WTC11 (cell line): ENCODE results near the gene KLRD1. TPM values are rescaled to one million over a fixed set of nuclear protein-coding genes. Genes with fewer than 3 reads are reported as not detected.
A peak's percentile ranks its signal among the peaks of the same experiment; 100 is the strongest.
"Not testable (repeated sequence)": the region's sequence is repeated elsewhere in the genome, so short reads cannot be mapped to it uniquely, and the experiment has no call there.

Source experiments
- ATAC-seq: fragments of 200-7000 bp; cut with Tn5 transposase; 2 replicates; pipeline ENCODE4 v1.10.0; 2021; ENCODE audit warnings: mild to moderate bottlenecking, moderate library complexity
- CTCF ChIA-PET: fragments of 300-600 bp; sonication (Branson Sonifier 250); formaldehyde crosslinking; loops from one replicate; lab custom pipeline; 2021; ENCODE audit warnings: antibody characterized with exemption; lab: Charles Lee
- POLR2A ChIA-PET: fragments of 350-600 bp; sonication (Branson Sonifier 250); formaldehyde crosslinking; loops from one replicate; lab custom pipeline; 2021; ENCODE audit warnings: antibody characterized with exemption; lab: Charles Lee
- DNase-seq: peaks from one replicate; pipeline ENCODE4 v3.0.0; 2021; ENCODE audit warnings: low spot score
- H3K27ac Mint-ChIP-seq: 2 replicates; pipeline ENCODE4 v1.8.0; 2021; ENCODE audit warnings: mixed read lengths
- H3K27me3 Mint-ChIP-seq: 2 replicates; pipeline ENCODE4 v1.8.0; 2021; ENCODE audit warnings: low read depth, mild to moderate bottlenecking, moderate library complexity, mixed read lengths
- H3K36me3 Mint-ChIP-seq: 2 replicates; pipeline ENCODE4 v1.8.0; 2021; ENCODE audit warnings: mixed read lengths
- H3K4me1 Mint-ChIP-seq: 2 replicates; pipeline ENCODE4 v1.8.0; 2022; ENCODE audit warnings: mixed read lengths
- H3K4me3 Mint-ChIP-seq: 2 replicates; pipeline ENCODE4 v1.8.0; 2021; ENCODE audit warnings: mild to moderate bottlenecking, moderate library complexity, mixed read lengths
- H3K9me3 Mint-ChIP-seq: 2 replicates; pipeline ENCODE4 v1.8.0; 2021; ENCODE audit warnings: mixed read lengths
- CREM ChIP-seq: sonication (generic); formaldehyde crosslinking; IDR thresholded peaks from 2 replicates; pipeline ENCODE4 v1.8.1; 2022; ENCODE audit warnings: mild to moderate bottlenecking, missing genetic modification reagents, moderate library complexity
- ESRRA ChIP-seq: sonication (generic); formaldehyde crosslinking; IDR thresholded peaks from 2 replicates; pipeline ENCODE4 v1.8.1; 2022; ENCODE audit warnings: mild to moderate bottlenecking, missing genetic modification reagents, borderline replicate concordance
- ETV6 ChIP-seq: sonication (generic); formaldehyde crosslinking; IDR thresholded peaks from 2 replicates; pipeline ENCODE4 v1.8.1; 2022; ENCODE audit warnings: mild to moderate bottlenecking, missing genetic modification reagents
- GRHL2 ChIP-seq: fragments of 250-450 bp; sonication (Bioruptor Pico); IDR thresholded peaks from 2 replicates; pipeline ENCODE4 v1.8.0; 2022; ENCODE audit warnings: mild to moderate bottlenecking, moderate library complexity; ENCODE audit not compliant: insufficient replicate concordance, severe bottlenecking
- NFYB ChIP-seq: sonication (generic); formaldehyde crosslinking; conservative IDR thresholded peaks from 2 replicates; pipeline ENCODE4 v1.8.0; 2022; ENCODE audit warnings: low read depth, missing genetic modification reagents
- NR2C2 ChIP-seq: sonication (generic); formaldehyde crosslinking; IDR thresholded peaks from 2 replicates; pipeline ENCODE4 v1.8.0; 2022; ENCODE audit warnings: mild to moderate bottlenecking, missing genetic modification reagents
- RORB ChIP-seq: fragments of 250-450 bp; sonication (Bioruptor Pico); IDR thresholded peaks from 2 replicates; pipeline ENCODE4 v1.9.0; 2021; ENCODE audit warnings: mild to moderate bottlenecking
- TEAD4 ChIP-seq: sonication (generic); formaldehyde crosslinking; IDR thresholded peaks from 2 replicates; pipeline ENCODE4 v1.8.0; 2022; ENCODE audit warnings: mild to moderate bottlenecking, missing genetic modification reagents
- ZBTB21 ChIP-seq: sonication (generic); formaldehyde crosslinking; IDR thresholded peaks from 2 replicates; pipeline ENCODE4 v1.8.1; 2023; ENCODE audit warnings: mild to moderate bottlenecking, missing genetic modification reagents, borderline replicate concordance
- total RNA-seq: library from RNA; stranded (reverse); gene quantifications from 3 replicates; pipeline ENCODE4 v1.2.3, GENCODE V29; 2021
- TF ChIP-seq, protein P1 (sequence below): sonication (generic); formaldehyde crosslinking; IDR thresholded peaks from 2 replicates; pipeline ENCODE4 v1.8.1; 2023; ENCODE audit warnings: mild to moderate bottlenecking, missing genetic modification reagents
- TF ChIP-seq, protein P2 (sequence below): sonication (generic); formaldehyde crosslinking; IDR thresholded peaks from 2 replicates; pipeline ENCODE4 v1.8.0; 2022; ENCODE audit warnings: missing genetic modification reagents
- TF ChIP-seq, protein P3 (sequence below): fragments of 250-450 bp; sonication (Bioruptor Pico); IDR thresholded peaks from 2 replicates; pipeline ENCODE4 v1.9.0; 2021; ENCODE audit warnings: mild to moderate bottlenecking, borderline replicate concordance

KLRD1 gene
- total RNA-seq, 1 experiment from 2014 or later = 0.55 TPM

DNA sequence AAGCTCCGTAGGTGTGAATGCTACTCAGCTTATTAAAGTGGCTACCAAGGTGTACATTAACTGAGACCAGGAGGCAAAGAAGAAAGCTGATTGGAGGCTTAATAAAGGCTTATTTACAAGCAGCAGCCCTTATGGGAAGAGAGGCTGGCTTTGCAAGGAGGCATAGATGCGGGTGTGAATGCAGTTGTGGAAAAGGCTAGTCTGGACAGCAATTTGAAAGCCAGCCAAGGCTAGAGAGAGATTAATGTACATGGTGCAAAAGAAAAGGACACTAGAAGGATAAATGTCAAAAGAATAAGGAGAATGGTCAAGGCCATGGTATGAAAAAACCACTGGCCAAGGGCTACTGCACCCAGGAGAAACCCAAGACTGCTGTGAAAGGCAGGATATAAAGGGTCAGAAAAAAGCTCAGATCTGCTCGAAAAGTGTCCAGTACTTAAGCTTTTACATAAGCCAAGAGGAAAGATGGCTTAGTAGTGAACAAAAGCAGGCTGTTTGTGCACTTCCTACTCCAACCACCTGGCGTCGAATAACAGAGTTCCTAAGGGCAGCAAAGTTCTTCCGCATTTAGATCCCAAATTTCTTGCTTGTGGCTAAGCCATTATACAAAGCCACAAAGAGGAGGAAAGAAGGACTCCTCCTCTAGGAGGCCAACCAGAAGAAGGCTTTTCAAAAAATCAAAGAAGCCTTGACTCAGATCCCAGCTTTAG is 58.2 kb downstream of the KLRD1 start:
- DNase-seq = no peak
- H3K4me1 Mint-ChIP-seq = peaks cover 35% of the 10 kb centered on the region
- ChIA-PET CTCF (interaction anchor here (0.9 to 1.9 kb wide), 7 partner anchors 32 to 196 kb away, joined by 3 to 12 read pairs (median 5); no protein-coding TSS in a partner anchor), POLR2A (no interaction called here)
- peaks cover 5% of the 10 kb centered on the region for H3K36me3 Mint-ChIP-seq
- no peaks in the 10 kb centered on the region for H3K27me3 Mint-ChIP-seq
- no peak overlapping the region for H3K4me3 Mint-ChIP-seq
- H3K27ac Mint-ChIP-seq = no peak overlapping the region
- ATAC-seq = no peak
- H3K9me3 Mint-ChIP-seq = peaks cover 9% of the 10 kb centered on the region
- TF ChIP-seq, protein P1, sequence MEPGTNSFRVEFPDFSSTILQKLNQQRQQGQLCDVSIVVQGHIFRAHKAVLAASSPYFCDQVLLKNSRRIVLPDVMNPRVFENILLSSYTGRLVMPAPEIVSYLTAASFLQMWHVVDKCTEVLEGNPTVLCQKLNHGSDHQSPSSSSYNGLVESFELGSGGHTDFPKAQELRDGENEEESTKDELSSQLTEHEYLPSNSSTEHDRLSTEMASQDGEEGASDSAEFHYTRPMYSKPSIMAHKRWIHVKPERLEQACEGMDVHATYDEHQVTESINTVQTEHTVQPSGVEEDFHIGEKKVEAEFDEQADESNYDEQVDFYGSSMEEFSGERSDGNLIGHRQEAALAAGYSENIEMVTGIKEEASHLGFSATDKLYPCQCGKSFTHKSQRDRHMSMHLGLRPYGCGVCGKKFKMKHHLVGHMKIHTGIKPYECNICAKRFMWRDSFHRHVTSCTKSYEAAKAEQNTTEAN = no peak
- TF ChIP-seq ZBTB21 (CRISPR knock-in tag) (no peak), NR2C2 (CRISPR knock-in tag) (no peak), TEAD4 (CRISPR knock-in tag) (no peak), NFYB (CRISPR knock-in tag) (no peak), RORB (CRISPR knock-in tag) (no peak), ETV6 (CRISPR knock-in tag) (no peak), GRHL2 (CRISPR knock-in tag) (no peak), CREM (no peak)
- TF ChIP-seq, protein P2, sequence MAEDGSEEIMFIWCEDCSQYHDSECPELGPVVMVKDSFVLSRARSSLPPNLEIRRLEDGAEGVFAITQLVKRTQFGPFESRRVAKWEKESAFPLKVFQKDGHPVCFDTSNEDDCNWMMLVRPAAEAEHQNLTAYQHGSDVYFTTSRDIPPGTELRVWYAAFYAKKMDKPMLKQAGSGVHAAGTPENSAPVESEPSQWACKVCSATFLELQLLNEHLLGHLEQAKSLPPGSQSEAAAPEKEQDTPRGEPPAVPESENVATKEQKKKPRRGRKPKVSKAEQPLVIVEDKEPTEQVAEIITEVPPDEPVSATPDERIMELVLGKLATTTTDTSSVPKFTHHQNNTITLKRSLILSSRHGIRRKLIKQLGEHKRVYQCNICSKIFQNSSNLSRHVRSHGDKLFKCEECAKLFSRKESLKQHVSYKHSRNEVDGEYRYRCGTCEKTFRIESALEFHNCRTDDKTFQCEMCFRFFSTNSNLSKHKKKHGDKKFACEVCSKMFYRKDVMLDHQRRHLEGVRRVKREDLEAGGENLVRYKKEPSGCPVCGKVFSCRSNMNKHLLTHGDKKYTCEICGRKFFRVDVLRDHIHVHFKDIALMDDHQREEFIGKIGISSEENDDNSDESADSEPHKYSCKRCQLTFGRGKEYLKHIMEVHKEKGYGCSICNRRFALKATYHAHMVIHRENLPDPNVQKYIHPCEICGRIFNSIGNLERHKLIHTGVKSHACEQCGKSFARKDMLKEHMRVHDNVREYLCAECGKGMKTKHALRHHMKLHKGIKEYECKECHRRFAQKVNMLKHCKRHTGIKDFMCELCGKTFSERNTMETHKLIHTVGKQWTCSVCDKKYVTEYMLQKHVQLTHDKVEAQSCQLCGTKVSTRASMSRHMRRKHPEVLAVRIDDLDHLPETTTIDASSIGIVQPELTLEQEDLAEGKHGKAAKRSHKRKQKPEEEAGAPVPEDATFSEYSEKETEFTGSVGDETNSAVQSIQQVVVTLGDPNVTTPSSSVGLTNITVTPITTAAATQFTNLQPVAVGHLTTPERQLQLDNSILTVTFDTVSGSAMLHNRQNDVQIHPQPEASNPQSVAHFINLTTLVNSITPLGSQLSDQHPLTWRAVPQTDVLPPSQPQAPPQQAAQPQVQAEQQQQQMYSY (CRISPR knock-in tag) = no peak
- TF ChIP-seq, protein P3, sequence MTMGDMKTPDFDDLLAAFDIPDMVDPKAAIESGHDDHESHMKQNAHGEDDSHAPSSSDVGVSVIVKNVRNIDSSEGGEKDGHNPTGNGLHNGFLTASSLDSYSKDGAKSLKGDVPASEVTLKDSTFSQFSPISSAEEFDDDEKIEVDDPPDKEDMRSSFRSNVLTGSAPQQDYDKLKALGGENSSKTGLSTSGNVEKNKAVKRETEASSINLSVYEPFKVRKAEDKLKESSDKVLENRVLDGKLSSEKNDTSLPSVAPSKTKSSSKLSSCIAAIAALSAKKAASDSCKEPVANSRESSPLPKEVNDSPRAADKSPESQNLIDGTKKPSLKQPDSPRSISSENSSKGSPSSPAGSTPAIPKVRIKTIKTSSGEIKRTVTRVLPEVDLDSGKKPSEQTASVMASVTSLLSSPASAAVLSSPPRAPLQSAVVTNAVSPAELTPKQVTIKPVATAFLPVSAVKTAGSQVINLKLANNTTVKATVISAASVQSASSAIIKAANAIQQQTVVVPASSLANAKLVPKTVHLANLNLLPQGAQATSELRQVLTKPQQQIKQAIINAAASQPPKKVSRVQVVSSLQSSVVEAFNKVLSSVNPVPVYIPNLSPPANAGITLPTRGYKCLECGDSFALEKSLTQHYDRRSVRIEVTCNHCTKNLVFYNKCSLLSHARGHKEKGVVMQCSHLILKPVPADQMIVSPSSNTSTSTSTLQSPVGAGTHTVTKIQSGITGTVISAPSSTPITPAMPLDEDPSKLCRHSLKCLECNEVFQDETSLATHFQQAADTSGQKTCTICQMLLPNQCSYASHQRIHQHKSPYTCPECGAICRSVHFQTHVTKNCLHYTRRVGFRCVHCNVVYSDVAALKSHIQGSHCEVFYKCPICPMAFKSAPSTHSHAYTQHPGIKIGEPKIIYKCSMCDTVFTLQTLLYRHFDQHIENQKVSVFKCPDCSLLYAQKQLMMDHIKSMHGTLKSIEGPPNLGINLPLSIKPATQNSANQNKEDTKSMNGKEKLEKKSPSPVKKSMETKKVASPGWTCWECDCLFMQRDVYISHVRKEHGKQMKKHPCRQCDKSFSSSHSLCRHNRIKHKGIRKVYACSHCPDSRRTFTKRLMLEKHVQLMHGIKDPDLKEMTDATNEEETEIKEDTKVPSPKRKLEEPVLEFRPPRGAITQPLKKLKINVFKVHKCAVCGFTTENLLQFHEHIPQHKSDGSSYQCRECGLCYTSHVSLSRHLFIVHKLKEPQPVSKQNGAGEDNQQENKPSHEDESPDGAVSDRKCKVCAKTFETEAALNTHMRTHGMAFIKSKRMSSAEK = no peak

DNA sequence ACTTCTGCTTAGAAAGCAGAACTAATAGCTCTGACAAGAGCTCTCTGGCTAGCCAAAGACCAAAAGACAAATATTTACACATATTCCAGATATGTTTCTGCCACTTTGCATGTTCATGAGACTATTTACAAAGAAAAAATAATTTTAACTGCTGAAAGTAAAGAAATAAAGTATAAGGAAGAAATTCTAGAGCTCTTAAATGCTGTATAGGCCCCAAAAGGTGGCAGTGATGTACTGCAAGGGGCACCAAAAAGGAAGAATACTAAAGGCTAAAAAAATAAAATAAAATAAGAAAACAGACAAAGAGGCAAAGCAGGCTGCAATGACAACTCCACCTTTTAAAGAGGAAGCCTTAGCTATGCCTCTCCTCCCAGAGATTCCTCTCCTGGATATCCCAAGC is 59.2 kb downstream of the KLRD1 start:
- H3K9me3 Mint-ChIP-seq = peaks cover 6% of the 10 kb centered on the region
- H3K27me3 Mint-ChIP-seq = no peaks in the 10 kb centered on the region
- ChIA-PET CTCF (interaction anchor here (0.5 to 1.9 kb wide), 8 partner anchors 31 to 211 kb away, joined by 3 to 12 read pairs (median 4); no protein-coding TSS in a partner anchor), POLR2A (no interaction called here)
- DNase-seq (no peak), ATAC-seq (no peak)
- no peak overlapping the region for H3K4me3 Mint-ChIP-seq
- TF ChIP-seq TEAD4 (CRISPR knock-in tag) (no peak), ESRRA (no peak)
- H3K36me3 Mint-ChIP-seq = peaks cover 5% of the 10 kb centered on the region
- no peak overlapping the region for H3K27ac Mint-ChIP-seq
- H3K4me1 Mint-ChIP-seq = peaks cover 37% of the 10 kb centered on the region

DNA sequence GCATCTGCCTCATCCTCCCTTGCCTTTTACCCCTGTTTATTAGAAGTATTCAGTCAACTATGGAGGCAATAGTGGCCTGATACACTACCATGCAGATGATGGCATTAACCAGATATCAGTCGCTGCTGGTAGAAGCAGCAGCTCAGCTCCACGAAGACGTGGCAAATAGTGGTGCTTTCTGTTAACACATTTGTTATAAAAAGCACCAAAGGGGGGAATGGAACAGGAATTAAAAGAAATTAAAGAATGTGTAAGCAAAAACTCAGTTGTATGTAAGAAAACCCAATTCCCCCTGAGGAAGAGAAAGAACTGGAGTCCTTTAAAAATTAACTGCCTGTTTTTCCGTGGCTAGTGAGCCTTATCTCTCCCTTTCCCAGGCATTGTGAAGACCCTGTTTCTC is 60.0 kb downstream of the KLRD1 start:
- Mint-ChIP-seq H3K27ac (peak overlapping the region; percentile 64; the same call in 1 of the 2 replicates), H3K4me1 (peaks cover 45% of the 10 kb centered on the region)
- POLR2A ChIA-PET, H3K9me3 Mint-ChIP-seq, H3K27me3 Mint-ChIP-seq, H3K36me3 Mint-ChIP-seq, DNase-seq, ATAC-seq, H3K4me3 Mint-ChIP-seq: not testable (repeated sequence)
- CTCF ChIA-PET = interaction anchor here (0.5 to 1.5 kb wide), 2 partner anchors 195 to 210 kb away, joined by 3 to 5 read pairs; no protein-coding TSS in a partner anchor
